ENCODE data around the gene MGAT4C. TPM values are rescaled to one million over a fixed set of nuclear protein-coding genes. Genes with fewer than 3 reads are reported as not detected.

Gene MGAT4C
- total and polyA plus RNA-seq, 8 donors: under 0.01 to 4.0 (median 0.06) TPM; not detected in 2

GRCh38 chr12:86154620-86155019, 101.6 kb downstream of the MGAT4C start:
- DNase-seq: no peak
- Histone ChIP-seq H3K4me3 (no peak overlapping the region), H3K4me1 (no peaks in the 10 kb centered on the region), H3K27me3 (no peaks in the 10 kb centered on the region), H3K27ac (no peak overlapping the region), H3K9me3 (peaks cover 0 to 5% (median under 1%) of the 10 kb centered on the region in 4 donors), H3K36me3 (no peaks in the 10 kb centered on the region)
- TF ChIP-seq POLR2AphosphoS5 (IDR thresholded peaks at IDR 0.05) (no peak), EP300 (IDR thresholded peaks at IDR 0.05) (no peak), CTCF (IDR thresholded peaks at IDR 0.05) (no peak), POLR2A (IDR thresholded peaks at IDR 0.05) (no peak)
- 63 to 74% (median 66%) methylated on average over 6 of the region's 6 CpGs for WGBS, 5 donors
- intact Hi-C loops (cut with DNase I; ENCODE audit: low total_unique reads): no loop called here

GRCh38 chr12:86148612-86149011, 107.6 kb downstream of the MGAT4C start:
- no peak overlapping the region for H3K4me3 ChIP-seq
- no peak for TF ChIP-seq EP300 (IDR thresholded peaks at IDR 0.05)
- TF ChIP-seq POLR2AphosphoS5 (IDR thresholded peaks at IDR 0.05): no peak
- no peak for TF ChIP-seq POLR2A (IDR thresholded peaks at IDR 0.05)
- TF ChIP-seq CTCF (IDR thresholded peaks at IDR 0.05): no peak
- H3K27me3 ChIP-seq: no peaks in the 10 kb centered on the region
- no peak overlapping the region for H3K27ac ChIP-seq
- intact Hi-C loops (cut with DNase I; ENCODE audit: low total_unique reads): no loop called here
- H3K9me3 ChIP-seq: peaks cover 0 to 5% (median 0%) of the 10 kb centered on the region in 4 donors
- no peak for DNase-seq
- H3K4me1 ChIP-seq: no peaks in the 10 kb centered on the region
- H3K36me3 ChIP-seq: no peaks in the 10 kb centered on the region

- Histone ChIP-seq H3K9me3 (peaks cover 0 to 5% (median 0%) of the 10 kb centered on the region in 4 donors), H3K27ac (no peak overlapping the region), H3K4me1 (no peaks in the 10 kb centered on the region), H3K27me3 (no peaks in the 10 kb centered on the region), H3K36me3 (no peaks in the 10 kb centered on the region), H3K4me3 (no peak overlapping the region)
- no peak for TF ChIP-seq POLR2A (IDR thresholded peaks at IDR 0.05)
- no peak for TF ChIP-seq CTCF (IDR thresholded peaks at IDR 0.05)
- no peak for TF ChIP-seq EP300 (IDR thresholded peaks at IDR 0.05)
- TF ChIP-seq POLR2AphosphoS5 (IDR thresholded peaks at IDR 0.05): no peak
- intact Hi-C loops (cut with DNase I; ENCODE audit: low total_unique reads): no loop called here
- 59 to 79% (median 63%) methylated on average over 3 of the region's 3 CpGs for WGBS, 5 donors
- no peak for DNase-seq
These were observed 108.1 kb downstream of the MGAT4C start for GRCh38 chr12:86148071-86148470.

GRCh38 chr12:86145156-86145555, 111.0 kb downstream of the MGAT4C start:
- no peaks in the 10 kb centered on the region for H3K27me3 ChIP-seq
- no peak for TF ChIP-seq EP300 (IDR thresholded peaks at IDR 0.05)
- 82 to 94% (median 86%) methylated on average over 2 of the region's 2 CpGs for WGBS, 5 donors
- H3K27ac ChIP-seq: no peak overlapping the region
- no peak for DNase-seq
- no peaks in the 10 kb centered on the region for H3K9me3 ChIP-seq
- H3K36me3 ChIP-seq: no peaks in the 10 kb centered on the region
- H3K4me3 ChIP-seq: no peak overlapping the region
- H3K4me1 ChIP-seq: no peaks in the 10 kb centered on the region
- intact Hi-C loops (cut with DNase I; ENCODE audit: low total_unique reads): no loop called here

- Histone ChIP-seq H3K4me3 (no peak overlapping the region), H3K4me1 (no peaks in the 10 kb centered on the region), H3K9me3 (no peaks in the 10 kb centered on the region), H3K36me3 (no peaks in the 10 kb centered on the region), H3K27ac (no peak overlapping the region), H3K27me3 (no peaks in the 10 kb centered on the region)
- no peak for DNase-seq
- TF ChIP-seq EP300 (IDR thresholded peaks at IDR 0.05): no peak
- no peak for TF ChIP-seq CTCF (IDR thresholded peaks at IDR 0.05)
- no peak for TF ChIP-seq POLR2A (IDR thresholded peaks at IDR 0.05)
- no peak for TF ChIP-seq POLR2AphosphoS5 (IDR thresholded peaks at IDR 0.05)
- intact Hi-C loops (cut with DNase I; ENCODE audit: low total_unique reads): no loop called here
- 70 to 93% (median 89%) methylated on average over 1 of the region's 1 CpG for WGBS, 5 donors
These were observed 113.0 kb downstream of the MGAT4C start for GRCh38 chr12:86143162-86143561.

Data from stomach (tissue), 9 donors.